ENCODE results near the gene MARVELD2.
"Not testable (repeated sequence)": the region's sequence is repeated elsewhere in the genome, so short reads cannot be mapped to it uniquely, and the experiment has no call there.

Gene MARVELD2, protein sequence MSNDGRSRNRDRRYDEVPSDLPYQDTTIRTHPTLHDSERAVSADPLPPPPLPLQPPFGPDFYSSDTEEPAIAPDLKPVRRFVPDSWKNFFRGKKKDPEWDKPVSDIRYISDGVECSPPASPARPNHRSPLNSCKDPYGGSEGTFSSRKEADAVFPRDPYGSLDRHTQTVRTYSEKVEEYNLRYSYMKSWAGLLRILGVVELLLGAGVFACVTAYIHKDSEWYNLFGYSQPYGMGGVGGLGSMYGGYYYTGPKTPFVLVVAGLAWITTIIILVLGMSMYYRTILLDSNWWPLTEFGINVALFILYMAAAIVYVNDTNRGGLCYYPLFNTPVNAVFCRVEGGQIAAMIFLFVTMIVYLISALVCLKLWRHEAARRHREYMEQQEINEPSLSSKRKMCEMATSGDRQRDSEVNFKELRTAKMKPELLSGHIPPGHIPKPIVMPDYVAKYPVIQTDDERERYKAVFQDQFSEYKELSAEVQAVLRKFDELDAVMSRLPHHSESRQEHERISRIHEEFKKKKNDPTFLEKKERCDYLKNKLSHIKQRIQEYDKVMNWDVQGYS

DNA sequence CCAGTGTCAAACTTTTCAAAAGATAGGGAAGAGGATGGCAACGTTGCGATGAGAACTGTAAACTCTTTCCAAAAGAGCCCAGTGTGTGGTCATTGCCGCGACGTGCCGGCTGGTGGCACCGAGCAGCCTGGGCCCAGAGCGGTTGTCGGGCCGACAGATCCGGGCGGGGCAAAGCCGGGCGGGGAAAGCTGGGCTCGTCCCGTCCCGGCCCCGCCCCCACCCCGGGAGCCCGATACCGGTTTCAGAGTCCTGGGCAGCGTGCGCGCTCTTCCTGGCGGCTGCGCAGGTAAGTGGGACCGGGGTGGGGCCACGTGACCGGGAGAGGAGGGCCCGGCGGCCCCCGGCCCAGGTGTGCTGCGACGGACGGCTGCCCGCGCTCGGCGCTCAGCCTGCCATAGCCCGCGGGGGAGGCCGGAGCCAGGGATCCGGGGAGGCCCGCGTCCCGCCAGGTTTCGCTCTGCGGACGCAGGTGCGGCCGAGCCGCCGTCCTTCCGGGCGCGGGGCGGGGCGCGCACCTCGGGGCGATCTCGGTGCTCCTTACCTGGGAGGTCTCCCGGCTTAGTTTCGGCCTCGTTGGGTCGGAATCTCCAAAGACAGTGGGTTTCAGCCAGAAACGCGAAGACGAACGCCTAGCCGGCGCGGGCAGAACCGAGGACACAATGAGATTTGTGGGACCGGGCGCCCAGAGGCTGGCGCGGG, at the start of gene MARVELD2:
MARVELD2 (plus strand) TSS at position 232 of the 699 bp plus-strand sequence. CDS start 4,270 bp downstream, outside the sequence.
- DNase-seq, result peak in 31 of 56 donors; percentile 1 to 53 (median 10)

DNA sequence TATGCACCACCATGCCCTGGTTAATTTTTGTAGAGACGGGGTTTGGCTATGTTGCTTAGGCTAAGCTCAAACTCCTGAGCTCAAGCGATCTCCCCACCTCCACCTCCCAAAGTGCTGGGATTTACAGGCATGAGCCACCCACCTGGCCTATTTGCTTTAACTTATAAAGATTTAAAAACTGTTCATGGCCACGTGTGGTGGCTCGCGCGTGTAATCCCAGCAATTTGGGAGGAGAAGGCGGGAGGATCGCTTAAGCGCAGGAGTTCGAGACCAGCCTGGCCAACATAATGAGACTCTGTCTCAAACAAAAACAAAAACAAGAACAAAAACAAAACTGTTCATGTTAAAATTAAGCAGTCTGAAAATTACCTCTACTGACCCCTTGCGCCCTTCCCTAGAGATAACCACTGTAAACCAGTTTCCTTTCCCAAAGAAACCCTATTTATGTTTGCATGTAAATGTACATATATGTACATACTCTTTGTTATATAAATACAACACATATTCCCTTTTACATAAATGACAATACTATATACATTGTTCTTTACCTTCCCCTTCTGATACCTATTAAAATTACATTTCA, 47.1 kb upstream of the MARVELD2 start:
- DNase-seq, result no peak

DNA sequence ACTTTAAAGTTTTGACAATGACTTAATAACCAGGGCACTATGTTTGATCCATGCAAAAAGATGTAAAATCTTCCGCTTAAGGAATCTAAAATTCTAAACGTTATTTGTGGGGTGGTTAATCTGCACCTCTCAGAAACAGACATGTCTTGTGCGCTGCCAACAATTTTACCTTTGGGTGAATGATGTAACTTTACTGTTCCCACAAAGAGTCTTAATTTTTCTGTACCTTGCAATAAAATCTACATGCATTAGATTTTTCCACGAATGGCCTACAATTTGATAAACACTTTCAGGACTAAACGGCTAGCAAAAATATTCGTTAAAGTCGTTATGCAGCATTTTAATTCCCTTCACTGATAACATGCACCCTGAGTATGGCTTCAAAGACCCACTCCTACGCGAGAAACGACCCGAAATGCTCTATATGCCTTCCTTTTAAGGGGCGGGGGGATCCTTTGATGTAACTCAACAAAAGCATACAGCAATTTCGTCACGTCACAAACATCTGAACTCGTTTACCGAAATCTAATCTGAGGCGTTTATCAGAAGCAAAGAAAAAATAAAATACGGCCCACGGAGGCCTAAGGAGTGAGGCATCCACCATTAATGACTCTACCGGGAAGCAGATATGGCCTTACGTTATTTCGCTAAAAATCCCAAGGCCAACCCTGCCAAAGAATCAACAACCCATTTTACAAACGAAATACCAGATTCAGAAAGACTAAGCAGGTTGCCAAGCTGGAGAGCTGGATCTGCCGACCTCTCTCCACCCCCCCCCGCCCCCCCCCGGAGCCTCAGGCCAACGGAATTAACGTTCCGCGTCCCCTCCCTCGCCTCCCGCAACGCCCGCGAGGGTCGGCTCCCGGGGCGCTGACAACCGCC, 46.2 kb upstream of the MARVELD2 start:
- peak in 2 of 56 donors; percentile 33 to 79 for DNase-seq

DNA sequence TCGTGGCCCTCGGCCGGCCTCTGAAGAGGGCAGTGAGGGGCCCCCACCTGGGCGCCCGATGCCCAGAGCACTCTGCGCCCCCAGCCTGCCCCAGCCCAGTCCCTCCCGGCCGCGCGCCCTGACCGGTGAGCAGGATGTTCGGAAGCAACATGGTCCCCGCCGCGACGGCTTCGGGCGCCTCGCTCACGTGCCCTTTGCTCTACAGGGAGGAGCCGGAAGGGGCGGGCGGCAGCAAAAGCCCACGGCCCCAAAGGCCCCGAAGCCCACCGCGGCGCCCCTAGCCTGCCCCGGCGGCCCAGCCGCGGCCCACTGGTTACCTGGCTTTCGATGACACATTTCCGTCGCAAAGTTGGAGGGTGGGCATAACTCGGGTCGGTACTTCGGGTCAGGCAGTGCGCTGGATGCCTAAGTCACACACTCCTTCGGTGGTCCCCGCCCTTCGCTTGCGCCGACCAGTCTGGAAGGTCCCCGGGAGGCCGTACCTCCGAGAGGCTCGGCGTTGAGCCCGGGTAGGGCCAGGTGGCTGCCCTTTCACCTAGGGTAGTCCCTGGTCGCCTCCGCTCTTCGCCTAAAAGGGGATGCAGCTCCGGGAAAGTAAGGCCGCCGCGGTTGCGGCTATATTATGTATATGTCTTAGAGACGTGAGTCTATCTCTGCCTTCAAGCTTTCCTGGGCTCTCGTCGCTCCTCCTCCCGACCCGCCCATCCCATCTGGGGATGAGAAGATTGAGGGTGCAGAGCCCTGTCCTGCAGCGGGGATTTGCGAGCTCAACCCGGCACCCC, 45.4 kb upstream of the MARVELD2 start, which contains the start of the genes AK6, RAD17 and TAF9:
AK6 (minus strand) TSS at position 181 of the 782 bp plus-strand sequence; CDS start at position 151, 30 bp downstream.
RAD17 (plus strand) TSS at position 479 of the 782 bp plus-strand sequence. CDS start 2,391 bp downstream, outside the sequence.
TAF9 (minus strand) TSS at position 181 of the 782 bp plus-strand sequence. CDS start 3,783 bp downstream, outside the sequence.
- DNase-seq, result peak; percentile 79 to 99 (median 93)

DNA sequence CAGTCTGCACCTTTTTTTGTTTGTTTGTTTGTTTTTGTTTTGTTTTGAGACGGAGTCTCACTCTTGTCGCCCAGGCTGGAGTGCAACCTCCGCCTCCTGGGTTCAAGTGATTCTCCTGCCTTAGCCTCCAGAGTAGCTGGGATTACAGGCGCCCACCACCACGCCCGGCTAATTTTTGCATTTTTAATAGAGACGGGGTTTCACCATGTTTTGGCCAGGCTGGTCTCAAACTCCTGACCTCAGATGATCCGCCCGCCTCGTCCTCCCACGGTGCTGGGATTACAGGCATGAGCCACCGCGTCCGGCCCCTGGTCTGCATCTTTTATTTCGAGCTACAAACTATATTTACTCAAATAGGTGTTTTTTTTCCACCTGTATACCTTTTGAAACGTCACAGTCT, 44.6 kb upstream of the MARVELD2 start:
- not testable (repeated sequence) for DNase-seq

DNA sequence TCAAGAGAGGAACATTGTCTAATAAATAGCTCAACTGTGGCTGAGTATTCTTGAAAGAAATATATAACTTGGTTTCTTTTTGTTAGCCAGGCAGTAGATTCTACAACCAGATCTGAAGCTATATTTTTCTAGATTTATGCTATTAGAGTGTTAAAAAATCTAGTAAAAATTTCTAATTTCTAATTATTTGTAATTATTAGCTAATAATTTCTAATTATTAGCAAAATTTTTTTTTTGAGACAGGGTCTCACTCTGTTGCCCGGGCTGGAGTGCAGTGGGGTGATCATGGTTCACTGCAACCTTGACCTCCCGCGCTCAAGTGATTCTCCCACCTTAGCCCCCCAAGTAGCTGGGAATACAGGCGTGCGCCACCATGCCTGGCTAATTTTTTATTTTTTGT, 42.5 kb upstream of the MARVELD2 start:
- no peak for DNase-seq

DNA sequence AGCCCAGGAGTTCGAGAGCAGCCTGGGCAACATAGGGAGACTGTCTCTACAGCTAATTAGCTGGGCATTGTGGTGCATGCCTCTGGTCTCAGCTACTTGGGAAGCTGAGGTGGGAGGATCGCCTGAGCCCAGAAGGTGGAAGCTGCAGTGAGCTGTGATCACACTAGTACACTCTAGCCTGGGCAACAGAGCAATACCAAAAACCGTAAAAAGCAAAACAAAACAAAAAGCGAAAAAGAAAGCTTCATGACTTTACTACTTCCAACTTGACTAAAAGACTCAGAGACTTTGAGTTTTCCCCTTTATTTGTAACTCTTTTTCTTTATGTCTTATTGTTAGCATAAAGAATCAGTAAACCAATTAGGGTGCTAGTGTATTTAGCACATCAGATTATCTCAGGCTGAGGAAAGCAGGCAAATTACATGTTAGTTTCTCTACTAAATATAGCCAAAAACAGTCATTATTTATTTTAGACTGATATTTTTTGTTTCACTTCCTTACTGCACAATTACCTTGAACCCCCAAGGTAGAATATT, 39.9 kb upstream of the MARVELD2 start:
- no peak for DNase-seq

DNA sequence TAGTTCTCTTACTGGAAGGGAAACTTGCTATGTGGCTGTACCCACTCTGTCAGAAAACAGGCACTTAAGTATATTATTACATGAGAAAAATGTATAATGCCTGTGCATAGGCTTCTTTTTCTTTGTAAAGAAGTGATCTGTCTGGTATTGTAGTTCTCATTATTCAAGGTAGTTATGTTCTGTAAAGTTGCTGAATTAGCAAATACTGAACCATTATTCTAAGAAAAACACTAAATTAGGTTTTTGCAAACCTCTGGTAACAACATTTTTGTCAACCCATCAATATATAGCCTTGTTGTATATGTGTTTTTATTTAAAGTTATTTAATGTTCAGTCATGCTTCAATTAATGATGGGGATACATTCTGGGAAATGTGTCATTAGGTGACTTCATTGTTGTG, 36.5 kb upstream of the MARVELD2 start:
- no peak for DNase-seq

DNA sequence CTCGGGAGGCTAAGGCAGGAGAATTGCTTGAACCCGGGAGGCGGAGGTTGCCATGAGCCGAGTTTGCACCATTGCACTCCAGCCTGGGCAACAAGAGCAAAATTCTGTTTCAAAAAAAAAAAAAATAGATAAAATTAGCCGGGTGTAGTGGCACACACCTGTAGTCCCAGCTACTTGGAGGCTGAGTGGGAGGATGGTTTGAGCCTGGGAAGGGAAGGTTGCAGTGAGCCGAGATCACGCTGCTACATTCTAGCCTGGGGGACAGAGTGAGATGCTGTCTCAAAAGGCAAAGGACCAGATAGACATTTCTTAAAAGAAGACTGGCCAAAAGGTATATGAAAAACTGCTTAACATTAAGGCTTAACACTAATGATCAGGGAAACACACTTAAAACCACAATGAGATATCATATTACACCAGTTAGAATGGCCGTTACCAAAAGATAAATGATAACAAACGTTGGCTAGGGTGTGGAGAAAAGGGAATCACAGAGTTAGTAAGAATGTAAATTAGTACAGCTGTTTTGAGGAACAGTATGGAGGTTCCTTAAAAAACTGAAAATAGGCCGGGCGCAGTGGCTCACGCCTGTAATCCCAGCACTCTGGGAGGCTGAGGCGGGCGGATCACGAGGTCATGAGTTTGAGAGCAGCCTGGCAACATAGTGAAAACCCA, 10.1 kb upstream of the MARVELD2 start:
- no peak for DNase-seq

GRCh38 chr5:69415584-69415958, 655 bp downstream of the MARVELD2 start:
- no peak for DNase-seq

DNA sequence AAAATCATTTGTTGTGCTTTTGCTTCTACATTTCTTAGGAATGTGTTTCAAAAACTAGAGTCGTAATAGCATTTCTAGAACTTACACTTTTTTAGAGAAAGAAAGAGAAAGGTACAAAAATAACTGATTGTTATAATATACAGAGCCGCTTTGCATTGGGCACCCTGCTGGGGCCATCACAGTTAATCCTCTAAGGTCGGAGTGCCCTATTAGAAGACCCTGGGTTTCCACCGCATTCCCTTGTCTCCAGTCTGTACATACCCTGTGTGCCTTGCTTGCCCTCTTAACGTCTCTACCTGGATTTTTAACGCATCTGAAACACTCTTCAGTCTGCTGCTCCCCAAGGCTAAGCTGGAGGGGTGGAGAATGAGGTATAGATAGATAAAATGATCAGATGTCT, 1.3 kb downstream of the MARVELD2 start:
- no peak for DNase-seq

DNA sequence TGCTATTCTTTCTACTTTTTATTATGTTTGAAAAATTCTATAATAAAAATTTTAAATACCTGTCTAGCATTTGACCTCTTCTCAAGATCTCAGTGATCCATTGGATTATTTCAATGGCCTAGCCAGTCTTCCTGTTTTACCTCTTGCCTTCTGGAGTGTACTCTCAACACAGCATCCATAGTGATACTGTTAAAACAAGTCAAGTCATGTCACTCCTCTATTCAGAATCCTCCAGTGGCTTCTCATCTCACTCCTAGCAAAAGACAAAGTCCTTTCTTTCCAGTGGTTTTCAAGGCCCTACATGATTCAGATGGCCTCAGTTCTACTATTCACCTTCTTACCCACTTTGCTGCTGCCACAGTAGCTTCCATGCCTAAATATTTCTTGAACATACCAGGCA, 1.8 kb downstream of the MARVELD2 start:
- DNase-seq, result no peak

DNA sequence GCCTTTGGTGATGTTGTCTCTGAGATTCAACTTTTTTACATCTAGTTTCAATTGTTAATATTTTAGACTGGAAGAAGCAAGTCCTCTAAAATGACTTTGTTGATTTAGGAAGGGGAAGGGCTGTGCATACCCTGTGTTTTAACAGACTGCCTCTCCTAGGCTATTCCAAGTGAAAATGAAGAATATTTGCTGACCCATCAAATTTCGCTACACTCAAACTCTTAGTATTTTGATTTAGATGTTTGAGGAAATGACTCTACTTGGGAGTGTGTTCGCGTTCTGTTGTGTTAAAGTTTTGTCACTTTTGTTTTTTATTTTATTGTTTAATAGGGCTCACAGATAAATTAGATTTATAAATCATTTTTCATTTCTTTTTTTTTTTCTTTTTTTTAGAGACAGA, 3.6 kb downstream of the MARVELD2 start:
- DNase-seq, result no peak

- DNase-seq, result no peak
These were observed 16.7 kb downstream of the MARVELD2 start for GRCh38 chr5:69431424-69432303.

- DNase-seq, result no peak
These were observed 17.7 kb downstream of the MARVELD2 start for GRCh38 chr5:69432412-69433206.

GRCh38 chr5:69435276-69435884, 20.5 kb downstream of the MARVELD2 start:
- not testable (repeated sequence) for DNase-seq
